K562 (cell line): ENCODE data around the gene PARD3. TPM values are rescaled to one million over a fixed set of nuclear protein-coding genes. Genes with fewer than 3 reads are reported as not detected.

Source experiments
- ZBTB40 ChIP-seq, 2 experiments: fragments of 450-650 bp in 1 of 2; sonication (generic) in 1 of 2; formaldehyde crosslinking in 1 of 2; IDR thresholded peaks; 2 replicates each; pipeline versions ENCODE4 v1.7.1 to v1.9.0; 2016 to 2022; ENCODE audit warnings: inconsistent platforms in 1 of 2, mild to moderate bottlenecking in 1 of 2, missing genetic modification reagents in 1 of 2
- polyA plus RNA-seq, 8 experiments: library from polyadenylated mRNA; depleted of rRNA in 4 of 8; stranded (reverse) in 5 of 8; unstranded in 3 of 8; fragments of >200 nt; fragmentation: Nextera tagmentation in 2 of 8; fragmentation: Illumina TruSeq in 1 of 8; extraction: Ambion mirVana in 2 of 8; extraction: Trizol in 1 of 8; gene quantifications; 2 replicates each; pipeline versions ENCODE4 v1.2.1 to v1.2.3, GENCODE V29; 2011 to 2014; ENCODE audit warnings: inconsistent platforms in 1 of 8, missing spikeins in 1 of 8
- total RNA-seq, 7 experiments: library from RNA; depleted of rRNA in 6 of 7; stranded (reverse); fragments of >200 nt in 6 of 7; fragmentation: Illumina TruSeq in 2 of 7; extraction: Trizol in 2 of 7; gene quantifications; 2 replicates each; pipeline versions ENCODE4 v1.2.1 to v1.2.3, GENCODE V29; 2011 to 2021; ENCODE audit warnings: low replicate concordance in 1 of 7
- TF ChIP-seq, protein P1 (sequence below): fragments of 450-650 bp; formaldehyde crosslinking; IDR thresholded peaks from 2 replicates; pipeline ENCODE4 v1.4.0; 2020; ENCODE audit warnings: mild to moderate bottlenecking, mixed read lengths

Gene PARD3
- total and polyA plus RNA-seq, 9 of the 15 experiments (the other 6 are each of a cell fraction or from before 2014, with no cell fraction given): 2.7 to 11.7 (median 7.7) TPM

DNA sequence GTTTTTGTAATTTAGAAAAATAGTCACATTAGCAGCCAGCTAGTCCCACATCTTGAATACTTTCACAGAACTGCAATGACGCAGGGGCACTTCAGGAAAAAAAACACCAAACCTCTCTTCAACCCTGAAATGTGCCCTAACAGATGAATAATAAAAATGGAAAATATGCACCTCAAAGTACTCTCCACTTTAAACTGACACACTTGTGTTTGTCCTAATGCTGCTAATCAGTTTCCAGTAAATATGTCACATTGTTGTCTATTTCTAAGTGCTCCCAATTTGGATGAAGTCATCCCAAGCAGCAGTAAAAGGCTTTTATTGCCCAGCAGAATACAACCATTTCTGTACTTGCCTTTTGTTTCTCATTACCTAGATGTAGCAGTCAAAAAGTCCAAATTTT lies 86.7 kb downstream of the PARD3 start (continued):
- TF ChIP-seq ZBTB40 (IDR thresholded peaks at IDR 0.05) (no peak), ZBTB40 (CRISPR knock-in tag; IDR thresholded peaks at IDR 0.05) (no peak)
- TF ChIP-seq, protein P1, sequence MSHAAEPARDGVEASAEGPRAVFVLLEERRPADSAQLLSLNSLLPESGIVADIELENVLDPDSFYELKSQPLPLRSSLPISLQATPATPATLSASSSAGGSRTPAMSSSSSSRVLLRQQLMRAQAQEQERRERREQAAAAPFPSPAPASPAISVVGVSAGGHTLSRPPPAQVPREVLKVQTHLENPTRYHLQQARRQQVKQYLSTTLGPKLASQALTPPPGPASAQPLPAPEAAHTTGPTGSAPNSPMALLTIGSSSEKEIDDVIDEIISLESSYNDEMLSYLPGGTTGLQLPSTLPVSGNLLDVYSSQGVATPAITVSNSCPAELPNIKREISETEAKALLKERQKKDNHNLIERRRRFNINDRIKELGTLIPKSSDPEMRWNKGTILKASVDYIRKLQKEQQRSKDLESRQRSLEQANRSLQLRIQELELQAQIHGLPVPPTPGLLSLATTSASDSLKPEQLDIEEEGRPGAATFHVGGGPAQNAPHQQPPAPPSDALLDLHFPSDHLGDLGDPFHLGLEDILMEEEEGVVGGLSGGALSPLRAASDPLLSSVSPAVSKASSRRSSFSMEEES (CRISPR knock-in tag): no peak
- TF ChIP-seq, all 486 proteins: peak for 0
